SIG-M5 treated with dmso at 0.1 percent for 504 hours (cell line): ENCODE results near the gene GRM7.

Experiments used
- DNase-seq: peaks from one replicate; lab custom pipeline; 2025; ENCODE audit not compliant: unreplicated experiment; lab: John Stamatoyannopoulos, UW

The GRM7 gene

DNA sequence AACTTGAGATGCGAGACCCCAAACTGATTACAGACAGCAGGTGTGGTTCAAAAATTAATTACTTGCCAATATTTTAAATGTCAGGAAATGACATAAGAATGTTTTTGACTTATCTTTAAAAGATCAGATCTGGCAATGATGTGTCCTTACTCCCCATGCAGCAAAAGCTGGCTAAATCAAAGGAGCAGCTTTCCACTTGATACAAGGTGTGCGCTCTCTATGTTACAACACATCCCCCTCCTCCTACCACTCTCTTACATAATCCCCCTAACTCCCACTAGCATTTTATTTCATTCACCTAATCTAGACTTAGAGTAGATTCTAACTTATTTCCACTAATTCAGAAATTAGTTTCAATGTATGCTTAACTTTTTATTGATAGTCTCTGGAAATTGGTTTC, 609.0 kb downstream of the GRM7 start:
- DNase-seq: no peak

DNA sequence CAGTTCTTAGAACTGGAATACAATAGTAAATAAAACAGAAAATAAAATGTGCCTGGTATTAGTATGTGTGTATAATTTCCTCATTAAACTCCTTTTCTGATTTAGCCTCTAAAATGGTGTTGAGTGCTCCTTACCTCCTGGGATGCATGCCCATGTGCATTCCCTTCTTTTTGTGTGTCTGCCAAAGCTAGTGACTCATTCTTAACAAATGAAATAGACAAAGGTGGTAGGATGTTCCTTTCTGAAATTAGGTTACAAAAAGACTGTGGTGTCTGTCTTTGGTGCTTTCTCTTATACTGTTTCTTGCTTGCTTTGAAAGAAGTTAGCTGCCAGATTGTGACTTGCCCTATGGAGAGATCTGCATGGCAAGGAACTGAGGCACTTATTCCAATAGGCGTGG, 623.7 kb downstream of the GRM7 start:
- no peak for DNase-seq

DNA sequence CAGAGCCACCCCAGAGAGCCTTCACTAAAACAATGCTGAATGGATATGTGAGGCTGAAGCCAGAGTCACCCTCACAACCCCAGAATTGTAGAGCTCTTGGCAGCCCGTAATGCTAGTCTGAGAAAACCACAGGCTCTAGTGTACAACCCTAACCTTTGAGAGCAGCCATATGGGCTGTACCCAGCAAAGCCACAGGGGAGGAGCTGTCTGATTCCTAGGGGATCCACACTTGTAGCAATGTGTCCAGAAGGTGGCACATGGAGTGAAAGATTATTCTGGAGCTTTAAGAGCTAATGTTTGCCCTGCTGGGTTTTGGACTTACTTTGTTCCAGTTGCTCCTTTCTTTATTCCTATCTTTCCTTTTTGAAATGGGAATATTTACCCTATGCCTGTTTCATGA, 626.8 kb downstream of the GRM7 start:
- no peak for DNase-seq

DNA sequence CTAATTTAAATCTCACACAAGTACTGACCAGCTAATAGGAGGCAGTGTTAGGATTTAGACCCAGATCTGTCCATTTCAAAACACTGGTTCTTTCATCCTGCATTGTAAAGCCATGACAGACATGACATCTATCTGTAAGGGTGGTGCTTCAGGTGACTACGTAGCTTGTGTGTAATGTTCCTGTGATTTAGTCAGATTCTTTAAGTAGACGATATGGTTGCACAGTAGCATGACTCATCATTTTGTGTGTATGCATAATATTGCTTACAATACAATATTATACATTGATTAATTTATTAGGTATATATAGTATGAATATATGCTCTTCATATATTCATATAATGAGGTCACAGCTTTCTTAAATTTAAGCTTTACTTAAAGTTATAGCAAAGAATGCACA, 628.5 kb downstream of the GRM7 start:
- no peak for DNase-seq

DNA sequence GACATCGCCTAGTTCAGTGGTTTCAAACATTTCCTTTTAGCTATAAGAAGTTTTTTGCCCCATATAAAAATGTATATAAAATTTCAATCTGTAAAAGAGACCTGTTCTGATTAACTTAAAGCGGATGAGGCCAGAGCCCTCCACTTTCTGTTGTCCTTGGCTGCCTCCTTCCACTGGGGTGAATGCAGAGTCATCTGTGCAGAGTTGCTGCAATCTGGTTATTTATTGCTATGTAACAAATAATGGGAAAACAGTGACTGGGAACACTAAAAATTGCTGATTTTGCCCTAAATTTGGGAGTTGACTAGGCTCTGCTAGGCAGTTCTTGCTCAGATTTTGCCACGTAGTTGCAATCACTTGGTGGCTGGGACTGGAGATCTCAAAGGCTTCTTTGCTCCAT, 637.8 kb downstream of the GRM7 start:
- DNase-seq: no peak

DNA sequence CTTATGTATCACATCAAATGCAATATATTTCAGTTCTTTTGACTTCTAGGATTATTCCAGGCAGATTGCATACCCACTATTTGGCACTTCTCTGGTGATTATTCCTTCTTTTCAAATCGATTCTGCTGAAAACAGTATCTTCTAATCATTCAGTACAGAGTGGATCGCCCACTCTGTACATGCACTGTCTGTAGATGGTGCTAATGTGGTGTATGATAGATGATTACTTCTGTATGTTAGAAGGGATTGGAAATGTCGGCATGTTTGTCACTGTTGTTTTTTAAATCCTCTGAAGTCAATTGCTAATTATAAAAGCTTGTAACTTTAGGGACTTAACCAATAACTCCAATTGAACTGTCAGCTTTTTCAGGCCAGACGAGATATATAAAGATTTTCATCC, 642.5 kb downstream of the GRM7 start:
- no peak for DNase-seq

DNA sequence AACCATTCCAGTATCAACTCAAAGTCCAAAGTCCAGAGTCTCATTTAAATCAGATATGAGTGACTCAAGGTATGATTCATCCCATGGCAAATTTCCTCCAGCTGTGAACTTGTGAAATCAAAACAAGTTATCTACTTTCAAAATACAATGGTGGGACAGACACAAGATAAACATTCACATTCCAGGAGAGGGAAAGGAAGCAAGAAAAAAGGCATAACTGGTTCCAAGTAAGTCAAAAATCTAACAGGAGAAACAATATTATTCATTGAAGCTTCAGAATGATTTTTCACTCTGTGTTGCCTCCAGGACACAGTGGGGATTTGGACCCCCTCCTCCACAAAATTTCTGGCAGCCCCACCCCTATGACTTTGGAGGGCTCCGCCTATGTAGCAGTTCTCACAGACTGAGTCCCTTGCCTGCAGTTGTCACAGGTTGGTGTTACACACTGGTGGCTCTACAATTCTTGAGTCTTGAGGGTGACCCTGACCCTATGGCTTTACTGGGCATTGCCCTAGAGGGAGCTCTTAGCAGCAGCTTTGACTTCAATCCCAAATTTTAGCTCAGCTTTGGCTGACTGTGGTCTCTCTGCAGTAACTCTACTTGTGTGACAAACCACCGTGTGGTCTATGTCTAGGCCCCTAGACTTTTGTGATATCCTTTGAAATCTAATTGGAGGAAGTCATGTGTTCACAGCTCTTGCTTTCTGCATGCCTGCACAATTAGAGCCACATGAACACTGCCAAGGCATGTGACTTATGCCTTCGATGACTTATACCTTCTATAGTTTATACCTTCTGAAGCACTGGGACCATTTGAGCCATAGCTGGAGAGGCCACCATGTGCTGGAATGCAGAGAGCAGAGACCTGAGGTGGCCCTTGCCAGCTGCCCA, 644.2 kb downstream of the GRM7 start:
- DNase-seq: no peak

DNA sequence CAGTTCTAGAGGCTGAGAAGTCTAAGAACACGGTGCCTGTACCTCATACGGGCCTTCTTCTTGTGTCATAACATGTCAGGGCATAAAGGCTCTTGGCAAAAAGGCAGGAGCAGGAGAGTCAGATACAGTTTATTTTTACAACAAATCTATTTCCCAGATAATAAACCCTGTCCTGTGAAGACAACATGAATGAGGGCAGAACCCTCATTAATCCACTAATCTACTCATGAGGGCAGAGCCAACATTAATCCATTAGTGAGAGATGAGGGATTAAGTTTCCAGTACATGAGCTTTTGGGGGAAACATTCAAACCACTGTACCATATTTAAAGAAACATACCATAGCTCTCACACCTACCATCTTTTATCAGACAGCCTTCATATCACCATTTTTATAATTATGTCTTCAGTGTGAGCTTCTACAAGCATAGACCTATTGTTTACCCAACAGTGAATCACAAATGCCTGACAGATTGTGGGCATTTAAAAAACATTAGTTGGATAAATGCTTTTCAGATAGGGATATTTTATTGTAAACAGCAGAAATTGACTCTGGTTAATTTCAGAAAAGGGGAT, 645.8 kb downstream of the GRM7 start:
- no peak for DNase-seq

DNA sequence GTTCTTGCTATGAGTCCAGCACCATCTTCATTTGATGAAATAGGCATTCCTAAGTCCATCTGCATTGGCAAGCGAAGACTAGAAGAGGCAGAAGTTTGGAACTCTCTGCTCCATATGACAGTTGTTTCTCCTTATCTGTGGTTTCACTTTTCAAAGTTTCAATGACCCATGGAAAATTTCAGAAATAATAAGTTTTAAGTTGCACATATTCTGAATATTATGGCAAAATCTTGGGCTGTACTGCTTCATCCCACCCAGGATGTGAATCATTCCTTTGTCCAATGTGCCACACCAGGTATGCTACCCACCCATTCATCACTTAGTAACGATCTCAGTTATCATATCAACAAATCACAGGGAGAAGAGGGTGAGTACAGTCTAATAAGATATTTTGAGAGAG, 647.9 kb downstream of the GRM7 start:
- no peak for DNase-seq

DNA sequence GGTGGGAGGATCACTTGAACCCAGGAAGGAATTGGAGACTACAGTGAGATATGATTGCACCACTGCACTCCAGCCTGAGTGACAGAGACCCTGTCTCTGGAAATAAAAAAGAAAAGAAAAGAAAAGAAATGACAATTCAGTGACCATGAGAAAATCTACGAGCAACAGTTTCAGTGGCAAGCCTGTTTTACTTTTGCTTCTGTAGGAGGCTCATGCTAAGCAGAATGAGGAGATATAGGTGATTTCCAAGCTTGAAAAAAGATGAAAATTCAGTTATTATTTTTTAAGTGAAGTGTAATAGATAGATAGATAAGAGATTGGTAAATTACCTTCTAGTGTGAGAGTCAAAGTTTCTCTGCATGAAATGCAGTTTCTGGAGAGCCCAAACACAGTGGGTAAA, 651.1 kb downstream of the GRM7 start:
- DNase-seq: no peak

DNA sequence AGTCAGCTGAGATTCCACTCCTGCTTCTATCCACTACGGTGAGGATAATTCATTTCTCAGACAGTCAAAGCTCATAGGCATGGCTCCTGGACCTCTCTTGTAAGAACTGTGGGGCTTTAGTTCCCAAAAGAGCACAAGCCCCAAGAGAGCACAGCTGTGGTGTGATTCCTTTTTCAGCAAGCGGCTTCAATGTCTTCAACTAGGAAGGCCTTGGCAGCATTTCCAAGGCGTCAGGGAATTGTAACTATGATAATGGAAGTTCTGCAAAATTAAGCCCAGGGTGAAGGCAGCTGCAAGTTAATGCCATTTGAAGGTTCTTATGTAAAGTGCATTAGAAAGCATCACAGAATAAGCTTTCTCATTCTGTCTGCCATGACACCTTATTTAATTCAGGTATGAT, 657.1 kb downstream of the GRM7 start:
- DNase-seq: no peak

DNA sequence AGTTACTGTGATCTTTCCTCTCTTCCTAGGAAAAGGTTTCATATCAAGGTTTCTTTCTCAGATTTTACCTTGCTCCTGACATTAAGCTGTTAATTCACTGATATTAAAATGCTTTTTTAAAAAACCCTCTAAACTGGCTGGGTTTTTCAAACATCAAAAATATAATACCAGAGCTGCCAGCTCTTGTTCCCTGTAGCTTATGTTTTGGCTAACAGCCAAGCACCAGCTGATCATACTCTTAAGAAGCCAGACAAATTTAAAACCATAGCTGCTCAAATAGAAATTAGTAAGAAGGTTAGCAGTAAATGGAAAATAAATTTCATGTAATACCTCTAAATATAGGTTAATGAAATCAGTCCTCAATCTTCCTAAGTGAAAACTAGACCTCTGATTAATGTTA, 657.5 kb downstream of the GRM7 start:
- DNase-seq: no peak

DNA sequence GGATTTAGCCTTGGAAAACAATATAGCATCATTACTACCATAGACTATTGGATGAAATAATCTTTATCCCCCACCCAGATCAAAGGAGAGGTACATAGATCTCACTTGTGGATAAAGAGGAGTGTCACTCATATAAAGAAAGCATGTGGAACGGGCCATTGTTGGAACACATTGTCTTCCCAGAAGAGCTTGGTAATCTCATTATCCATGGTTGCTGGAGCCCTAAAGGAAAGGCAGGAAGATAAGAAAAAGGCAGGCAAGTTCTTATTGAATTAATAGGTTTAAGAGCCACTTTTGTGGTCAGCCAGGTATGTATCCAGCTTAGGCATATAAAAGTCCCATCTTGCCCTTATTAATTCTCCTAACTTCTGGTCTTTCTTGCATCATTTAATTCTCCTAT, 659.1 kb downstream of the GRM7 start:
- DNase-seq: no peak

DNA sequence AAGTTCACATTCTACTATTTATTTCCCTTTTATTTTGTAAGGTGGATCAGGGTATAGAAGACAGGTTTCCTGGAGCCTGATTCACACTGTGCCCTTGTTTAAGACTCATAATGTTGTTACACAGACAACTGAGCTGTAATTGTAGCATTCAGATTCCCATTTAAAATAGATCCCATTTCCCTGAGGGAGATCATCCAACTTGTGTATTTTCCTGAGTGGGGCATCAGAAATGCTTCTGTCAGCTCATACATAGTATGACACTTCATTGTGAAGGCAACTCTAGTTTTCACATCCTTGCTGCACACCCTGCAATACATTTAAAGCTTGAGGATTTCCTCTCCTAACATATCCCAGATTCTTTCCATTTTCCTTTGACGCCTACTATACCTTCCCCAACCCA, 659.7 kb downstream of the GRM7 start:
- no peak for DNase-seq

DNA sequence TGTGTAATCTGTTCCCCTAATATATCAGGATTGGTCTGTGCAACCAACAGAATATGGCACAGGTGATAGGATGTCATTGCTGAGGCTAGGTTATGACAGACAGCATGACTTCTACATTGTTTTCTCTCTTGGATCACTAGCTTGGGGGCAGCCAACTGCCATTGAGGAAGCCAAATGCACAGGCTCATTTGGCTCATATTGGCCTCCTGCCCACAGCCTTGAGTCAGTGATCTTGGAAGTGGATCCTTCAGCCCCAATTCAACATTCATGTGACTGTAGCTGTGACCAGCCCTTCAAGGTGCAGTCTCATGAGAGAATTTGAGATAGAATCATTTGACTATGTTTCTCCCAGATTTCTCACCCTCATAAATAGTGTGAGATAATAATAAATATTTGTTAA, 675.6 kb downstream of the GRM7 start:
- DNase-seq: no peak

DNA sequence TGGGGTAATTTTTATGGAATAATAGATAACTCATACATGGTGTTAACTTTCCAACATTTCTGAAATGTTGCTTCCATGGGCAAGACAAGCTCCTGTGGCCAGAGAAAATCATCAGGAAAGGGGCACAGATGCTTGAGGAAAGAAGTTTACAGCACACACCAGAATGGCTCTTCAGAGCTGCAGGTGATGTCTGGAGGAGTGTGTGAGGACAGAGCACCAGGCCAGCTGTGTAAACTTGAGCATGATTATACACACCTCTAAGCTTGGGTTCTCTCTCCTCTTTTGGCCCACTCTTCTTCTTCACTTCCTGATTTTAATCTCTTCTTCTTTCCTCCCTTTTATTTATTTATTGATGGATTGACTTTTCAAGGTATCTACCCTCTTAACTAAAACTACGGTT, 676.0 kb downstream of the GRM7 start:
- no peak for DNase-seq

DNA sequence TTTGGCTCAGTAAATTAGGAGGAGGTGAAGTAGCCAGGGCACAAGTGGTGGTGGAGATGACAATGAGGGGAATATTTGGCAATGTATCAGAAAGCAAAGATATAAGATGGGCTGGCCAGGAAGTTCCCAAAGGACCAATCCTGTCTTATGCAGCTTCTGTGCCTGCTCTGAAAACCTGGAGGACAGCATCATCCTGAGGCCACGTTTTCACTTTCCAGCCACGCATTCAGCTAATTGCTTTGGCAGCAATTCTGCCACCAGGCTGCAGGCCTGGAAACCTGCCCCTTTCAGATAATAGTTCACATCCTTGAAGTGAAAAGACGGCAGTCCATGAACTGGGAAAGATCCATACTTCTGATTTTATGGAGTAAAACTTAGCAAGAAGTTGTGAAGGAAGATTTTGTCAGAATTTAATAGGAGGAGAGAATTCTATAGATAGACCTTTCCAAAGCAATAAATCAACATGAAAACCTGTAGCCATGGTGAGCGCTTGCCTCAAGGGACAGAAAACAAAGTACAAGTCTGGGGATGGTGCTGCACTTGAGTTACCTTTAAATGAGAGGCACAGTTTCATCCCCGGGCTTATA, 682.5 kb downstream of the GRM7 start:
- no peak for DNase-seq

DNA sequence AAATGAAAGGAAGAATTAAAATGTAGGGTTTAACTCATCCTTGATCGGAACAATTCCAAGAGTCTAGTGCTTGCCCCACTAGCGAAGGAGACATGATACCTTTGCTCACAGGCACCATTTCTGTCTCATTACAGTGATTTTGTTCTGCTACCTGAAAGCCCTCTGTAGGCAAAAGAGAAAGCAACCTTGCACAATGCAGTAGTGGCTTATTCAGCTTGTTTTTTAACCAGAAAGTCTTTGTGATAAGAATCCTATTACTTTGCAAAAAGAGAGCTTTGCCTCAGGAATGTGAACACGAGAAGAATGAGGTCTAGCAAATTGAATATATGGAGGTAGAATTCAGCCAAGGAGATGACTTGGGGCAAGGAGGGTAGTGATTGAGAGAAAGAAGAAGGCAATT, 684.4 kb downstream of the GRM7 start:
- no peak for DNase-seq

DNA sequence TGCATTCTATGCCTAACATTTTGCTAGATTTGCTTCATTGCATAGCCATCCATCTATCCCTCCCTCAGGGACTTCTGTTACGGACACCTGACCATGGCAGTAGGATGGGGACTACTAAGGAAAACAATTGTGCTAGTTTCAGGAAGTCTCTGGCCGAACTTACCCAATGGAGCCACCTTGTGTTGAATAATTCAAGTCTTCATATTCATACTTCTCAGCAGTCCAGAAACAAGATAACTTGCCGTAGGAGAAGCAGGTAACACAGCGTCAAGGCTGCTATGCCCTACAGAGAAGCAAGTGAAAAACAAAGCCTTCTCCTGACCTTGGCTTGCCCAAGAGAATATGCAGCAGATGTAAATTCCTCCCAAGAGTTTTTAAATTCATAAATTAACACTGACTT, 685.3 kb downstream of the GRM7 start:
- peak; percentile 3 for DNase-seq

DNA sequence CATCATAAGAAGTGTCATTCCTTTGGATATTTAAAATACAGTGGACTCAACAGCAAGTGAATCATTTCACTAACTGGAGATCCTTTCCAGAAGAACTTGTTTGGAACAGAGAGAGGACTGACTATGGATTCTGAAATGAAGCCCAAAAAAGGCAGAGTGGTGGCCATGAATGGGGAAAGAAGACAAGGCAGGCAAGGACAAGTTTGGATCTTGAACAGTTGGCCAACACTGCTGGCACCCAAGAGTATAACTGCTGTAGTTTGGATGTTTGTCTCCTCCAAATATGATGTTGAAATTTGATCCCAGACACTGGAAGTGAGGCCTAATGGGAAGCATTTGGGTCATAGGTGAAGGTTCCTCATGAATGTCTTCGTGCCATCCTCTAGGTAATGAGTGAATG, 686.9 kb downstream of the GRM7 start:
- no peak for DNase-seq

DNA sequence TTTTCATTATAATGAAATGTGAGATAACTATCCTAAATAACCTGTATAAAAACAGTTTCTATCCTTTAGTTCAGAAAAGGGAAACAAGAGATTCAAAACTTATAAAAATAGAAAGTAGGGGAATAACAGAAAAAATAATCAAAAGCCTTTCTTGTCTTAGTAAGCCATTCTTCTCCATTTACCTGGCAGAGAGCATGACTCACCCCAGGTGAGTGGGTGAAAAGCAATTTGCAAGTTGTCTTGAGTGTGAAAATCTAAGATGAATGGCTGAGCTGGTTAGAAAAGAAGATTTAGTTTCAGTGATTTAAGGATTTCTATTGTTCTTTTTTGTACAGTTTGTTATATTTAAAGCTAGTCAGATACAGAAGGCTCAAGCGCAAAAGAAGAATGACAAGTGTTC, 702.0 kb downstream of the GRM7 start:
- no peak for DNase-seq

DNA sequence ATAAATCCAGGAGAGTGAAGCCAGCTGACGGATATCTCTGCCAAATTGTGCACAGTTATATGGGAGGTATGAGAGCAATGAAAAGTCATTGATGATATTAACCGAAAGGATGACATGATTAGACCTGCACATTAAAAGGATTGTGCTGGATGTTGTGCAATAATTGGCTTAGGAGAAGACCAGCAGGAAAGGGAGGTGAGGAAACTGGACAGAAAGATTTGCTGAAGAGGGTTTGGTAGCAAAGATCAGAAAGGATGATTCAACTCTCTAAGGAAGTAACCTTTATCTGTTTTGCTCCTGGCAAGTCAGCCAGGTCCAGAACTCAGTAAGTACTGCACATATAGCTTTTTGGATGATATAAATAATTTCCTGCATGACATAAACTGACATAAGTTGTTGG, 704.7 kb downstream of the GRM7 start:
- DNase-seq: no peak

DNA sequence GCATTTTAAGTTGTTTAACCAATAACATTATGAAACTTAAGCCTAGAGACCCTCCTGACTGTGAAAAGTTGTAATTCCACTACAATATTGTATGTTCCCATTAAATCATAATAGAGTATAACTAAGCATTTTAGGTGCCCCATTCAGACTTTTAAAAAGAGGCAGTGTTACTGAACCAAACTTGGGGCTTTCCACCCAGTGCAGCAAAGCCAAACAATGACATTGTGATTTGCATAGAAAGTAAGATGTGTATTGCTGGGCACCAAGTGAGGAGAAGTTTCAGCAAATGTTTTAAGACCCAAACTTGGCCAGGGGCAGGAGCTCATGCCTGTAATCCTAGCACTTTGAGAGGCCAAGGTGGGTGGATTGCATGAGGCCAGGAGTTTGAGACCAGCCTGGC, 706.2 kb downstream of the GRM7 start:
- DNase-seq: no peak
